HG02610 (cell line): ENCODE results near the gene OR6C65.

Experiments
- ATAC-seq: cut with Tn5 transposase; IDR thresholded peaks from one replicate; pipeline ENCODE4 v1.9.1; 2021; ENCODE audit warnings: mild to moderate bottlenecking, moderate library complexity; ENCODE audit not compliant: unreplicated experiment

The OR6C65 gene

GRCh38 chr12:55445357-55445756 lies 45.0 kb downstream of the OR6C65 start:
- no peak for ATAC-seq

GRCh38 chr12:55446326-55446725 lies 46.0 kb downstream of the OR6C65 start:
- ATAC-seq = no peak

- no peak for ATAC-seq
Observed at GRCh38 chr12:55448825-55449224, 48.5 kb downstream of the OR6C65 start.
